Measurements from ENCODE around the gene COMMD7. TPM values are rescaled to one million over a fixed set of nuclear protein-coding genes. Genes with fewer than 3 reads are reported as not detected.

The COMMD7 gene
- 10 to 100 TPM; 35.9 to 38.8 TPM for total RNA-seq

DNA sequence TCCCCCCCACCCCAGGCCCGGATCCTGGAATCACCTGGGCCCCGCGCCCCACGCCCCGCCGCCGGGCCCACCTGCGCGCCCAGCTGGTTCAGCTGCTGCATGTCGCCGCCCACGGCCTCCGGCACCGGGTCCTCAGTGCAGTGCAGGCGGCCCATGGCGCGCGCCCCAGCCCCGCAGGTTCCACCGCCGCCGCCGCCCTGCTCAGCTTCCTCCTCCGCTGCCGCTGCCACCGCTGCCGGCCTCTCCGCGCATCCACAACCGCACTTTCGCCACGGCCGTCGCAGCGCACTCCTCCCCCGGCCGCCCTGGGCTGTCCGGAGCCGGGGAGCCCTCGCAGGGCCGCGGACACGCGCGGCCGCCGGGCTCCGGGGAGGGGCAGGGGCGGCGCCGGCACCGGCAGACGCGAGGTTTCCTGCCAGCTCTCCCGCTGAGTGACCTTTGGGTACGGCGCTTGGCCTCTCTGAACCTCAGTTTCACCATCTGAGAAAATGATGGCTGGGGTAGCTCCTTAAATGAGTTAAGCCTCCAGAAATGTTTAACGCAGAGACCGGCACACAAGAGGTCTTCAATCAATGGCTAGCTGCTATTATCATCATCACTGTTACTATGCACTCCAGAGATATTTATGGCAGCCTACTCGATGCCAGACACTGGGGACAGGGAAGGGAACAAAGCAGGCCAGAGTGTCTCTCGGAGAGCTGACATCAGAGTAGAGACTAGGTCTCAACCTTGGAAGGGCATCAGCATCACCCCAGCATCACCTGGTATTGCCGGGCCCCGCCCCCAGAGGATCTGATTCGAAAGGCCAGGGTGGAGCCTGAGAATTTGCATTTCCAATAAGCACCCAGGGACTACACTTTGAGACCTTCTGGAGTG is at the start of gene COMMD7:
Gene COMMD7, minus strand, starts transcription at position 231 of the 876 bp plus-strand sequence. Its CDS starts 76 bp downstream, at position 155.
- peak within 1 kb of the TSS; percentile 93 for H3K4me3 Mint-ChIP-seq
- H3K4me1 Mint-ChIP-seq: peaks cover 31% of the 10 kb centered on the region
- DNase-seq: peak; percentile 90
- CTCF ChIA-PET: interaction anchor here (0.6 to 2.5 kb wide), 8 partner anchors 9 to 266 kb away, joined by 3 to 20 read pairs (median 3); partner anchors contain the start of gene DNMT3B
- H3K36me3 Mint-ChIP-seq (ENCODE audit: low read depth): no peaks in the 10 kb centered on the region
- peak; percentile 89 for ATAC-seq
- H3K9me3 Mint-ChIP-seq (ENCODE audit: low read depth): no peaks in the 10 kb centered on the region
- H3K27me3 Mint-ChIP-seq: no peaks in the 10 kb centered on the region
- intact Hi-C loops (cut with DNase I, micrococcal nuclease): loop anchor here in 1 of 2 experiments (1.0 to 5.0 kb wide), 6 partner anchors 19 to 224 kb away; partner anchors contain the start of gene DNMT3B
- POLR2A ChIA-PET: interaction anchor here (0.6 to 0.9 kb wide), 3 partner anchors 17 to 77 kb away, joined by 3 read pairs; no protein-coding TSS in a partner anchor
- H3K27ac Mint-ChIP-seq: peak within 1 kb of the TSS; percentile 97

GRCh38 chr20:32792731-32793458 is 49.6 kb upstream of the COMMD7 start:
- ATAC-seq (no peak), DNase-seq (peak; percentile 25)
- Mint-ChIP-seq H3K27ac (no peak overlapping the region), H3K9me3 (ENCODE audit: low read depth) (no peaks in the 10 kb centered on the region), H3K4me3 (no peak overlapping the region), H3K36me3 (ENCODE audit: low read depth) (no peaks in the 10 kb centered on the region), H3K4me1 (peaks cover 48% of the 10 kb centered on the region), H3K27me3 (no peaks in the 10 kb centered on the region)
- POLR2A ChIA-PET: no interaction called here
- CTCF ChIA-PET: interaction anchor here (0.6 to 7.2 kb wide), 12 partner anchors 9 to 507 kb away, joined by 3 to 55 read pairs (median 3); no protein-coding TSS in a partner anchor
- intact Hi-C loops (cut with DNase I, micrococcal nuclease): loop anchor here in 1 of 2 experiments (5.0 kb wide), 2 partner anchors 39 to 304 kb away; no protein-coding TSS in a partner anchor

GRCh38 chr20:32792316-32792715 is 49.0 kb upstream of the COMMD7 start:
- no peak overlapping the region for H3K4me3 Mint-ChIP-seq
- ATAC-seq: peak; percentile 86
- H3K36me3 Mint-ChIP-seq (ENCODE audit: low read depth): no peaks in the 10 kb centered on the region
- intact Hi-C loops (cut with DNase I, micrococcal nuclease): loop anchor here in 1 of 2 experiments (5.0 kb wide), 2 partner anchors 40 to 305 kb away; no protein-coding TSS in a partner anchor
- no peaks in the 10 kb centered on the region for H3K9me3 Mint-ChIP-seq (ENCODE audit: low read depth)
- peaks cover 48% of the 10 kb centered on the region for H3K4me1 Mint-ChIP-seq
- CTCF ChIA-PET: interaction anchor here (0.6 to 7.2 kb wide), 15 partner anchors 9 to 507 kb away, joined by 3 to 55 read pairs (median 3); no protein-coding TSS in a partner anchor
- H3K27me3 Mint-ChIP-seq: no peaks in the 10 kb centered on the region
- H3K27ac Mint-ChIP-seq: no peak overlapping the region
- peak; percentile 67 for DNase-seq
- POLR2A ChIA-PET: no interaction called here

- CTCF ChIA-PET: interaction anchor here (0.5 to 7.2 kb wide), 17 partner anchors 8 to 458 kb away, joined by 3 to 55 read pairs (median 4); partner anchors contain the start of genes C20orf203 and EFCAB8
- intact Hi-C loops (cut with DNase I, micrococcal nuclease): loop anchor here (1.0 to 5.0 kb wide), 7 partner anchors 42 to 508 kb away; partner anchors contain the start of gene SUN5 (in 1 of the 2)
Observed at GRCh38 chr20:32790751-32791057, 47.4 kb upstream of the COMMD7 start.

DNA sequence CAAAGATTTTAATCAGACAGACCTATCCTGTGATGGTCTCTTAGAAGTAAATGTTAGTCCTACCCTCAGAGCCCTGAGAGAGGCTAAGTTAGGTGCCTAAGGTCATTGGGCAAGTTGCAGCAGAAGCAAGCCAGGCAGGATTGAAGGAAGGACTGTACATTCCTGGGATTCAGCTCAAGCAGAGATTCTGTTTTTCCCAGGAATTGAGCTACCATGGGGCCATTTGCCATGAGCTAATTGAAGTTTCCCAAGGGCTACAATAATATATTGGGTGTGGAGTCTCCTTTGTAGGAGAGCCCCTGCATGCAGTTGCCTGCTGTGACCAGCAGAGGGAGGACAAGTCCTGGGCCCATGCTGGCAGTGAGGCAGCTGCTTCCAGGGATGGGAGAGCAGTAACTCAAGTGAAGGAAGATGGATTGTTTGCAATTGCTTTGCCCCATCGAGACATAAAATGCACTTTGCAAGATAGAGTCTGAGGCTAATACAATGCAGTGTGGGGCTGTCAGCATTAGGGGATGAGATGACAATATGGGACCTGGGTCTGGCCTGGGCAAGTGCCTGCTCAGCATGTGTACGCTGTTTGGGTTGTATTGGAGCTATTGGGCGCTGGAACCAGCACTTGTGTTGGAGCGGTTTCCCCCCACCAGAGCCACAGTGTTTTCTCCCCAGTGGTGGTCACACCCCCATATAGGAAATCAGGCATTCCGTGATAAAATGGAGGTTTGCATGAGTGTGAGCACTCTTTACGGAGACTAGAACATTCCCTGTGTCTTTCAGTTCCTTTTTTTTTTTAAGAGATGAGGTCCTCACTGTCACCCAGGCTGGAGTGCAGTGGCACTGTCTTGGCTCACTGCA is 46.9 kb upstream of the COMMD7 start:
- no peaks in the 10 kb centered on the region for H3K36me3 Mint-ChIP-seq (ENCODE audit: low read depth)
- ChIA-PET POLR2A (no interaction called here), CTCF (interaction anchor here (0.5 to 7.2 kb wide), 23 partner anchors 9 to 457 kb away, joined by 3 to 55 read pairs (median 4); partner anchors contain the start of genes C20orf203, EFCAB8 and SUN5)
- peak; percentile 85 for DNase-seq
- H3K27me3 Mint-ChIP-seq: no peaks in the 10 kb centered on the region
- no peak overlapping the region for H3K4me3 Mint-ChIP-seq
- intact Hi-C loops (cut with DNase I, micrococcal nuclease): loop anchor here (1.0 to 5.0 kb wide), 7 partner anchors 42 to 509 kb away; partner anchors contain the start of gene SUN5 (in 1 of the 2)
- peak; percentile 71 for ATAC-seq
- no peak overlapping the region for H3K27ac Mint-ChIP-seq
- H3K4me1 Mint-ChIP-seq: peaks cover 32% of the 10 kb centered on the region
- no peaks in the 10 kb centered on the region for H3K9me3 Mint-ChIP-seq (ENCODE audit: low read depth)

More at GRCh38 chr20:32790751-32791057, 47.4 kb upstream of the COMMD7 start:
- no peaks in the 10 kb centered on the region for H3K36me3 Mint-ChIP-seq (ENCODE audit: low read depth)
- H3K9me3 Mint-ChIP-seq (ENCODE audit: low read depth): no peaks in the 10 kb centered on the region
- no peak overlapping the region for H3K4me3 Mint-ChIP-seq
- no peak for DNase-seq
- POLR2A ChIA-PET: no interaction called here
- no peak for ATAC-seq
- no peak overlapping the region for H3K27ac Mint-ChIP-seq
- no peaks in the 10 kb centered on the region for H3K27me3 Mint-ChIP-seq
- H3K4me1 Mint-ChIP-seq: peaks cover 35% of the 10 kb centered on the region

DNA sequence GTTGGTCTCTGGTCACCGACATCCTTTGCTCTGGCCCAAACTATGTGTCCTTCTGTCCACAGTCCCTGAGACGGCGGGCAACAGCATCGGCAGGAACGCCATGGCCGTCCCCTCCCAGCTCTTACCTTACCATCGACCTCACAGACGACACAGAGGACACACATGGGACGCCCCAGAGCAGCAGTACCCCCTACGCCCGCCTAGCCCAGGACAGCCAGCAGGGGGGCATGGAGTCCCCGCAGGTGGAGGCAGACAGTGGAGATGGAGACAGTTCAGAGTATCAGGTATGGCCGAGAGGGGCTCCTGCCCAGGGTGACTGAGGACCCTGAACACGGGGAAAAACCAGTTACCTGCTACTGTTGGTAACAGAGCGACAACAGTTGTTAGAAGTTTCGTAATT is 43.9 kb upstream of the COMMD7 start:
- intact Hi-C loops (cut with DNase I, micrococcal nuclease): no loop called here
- DNase-seq: no peak
- H3K9me3 Mint-ChIP-seq (ENCODE audit: low read depth): no peaks in the 10 kb centered on the region
- H3K36me3 Mint-ChIP-seq (ENCODE audit: low read depth): no peaks in the 10 kb centered on the region
- ChIA-PET CTCF (interaction anchor here (0.7 to 1.0 kb wide), 3 partner anchors 9 to 114 kb away, joined by 3 to 4 read pairs (median 4); partner anchors contain the start of gene C20orf203), POLR2A (no interaction called here)
- no peak overlapping the region for H3K4me3 Mint-ChIP-seq
- H3K27me3 Mint-ChIP-seq: no peaks in the 10 kb centered on the region
- H3K27ac Mint-ChIP-seq: no peak overlapping the region
- H3K4me1 Mint-ChIP-seq: peaks cover 8% of the 10 kb centered on the region
- no peak for ATAC-seq

DNA sequence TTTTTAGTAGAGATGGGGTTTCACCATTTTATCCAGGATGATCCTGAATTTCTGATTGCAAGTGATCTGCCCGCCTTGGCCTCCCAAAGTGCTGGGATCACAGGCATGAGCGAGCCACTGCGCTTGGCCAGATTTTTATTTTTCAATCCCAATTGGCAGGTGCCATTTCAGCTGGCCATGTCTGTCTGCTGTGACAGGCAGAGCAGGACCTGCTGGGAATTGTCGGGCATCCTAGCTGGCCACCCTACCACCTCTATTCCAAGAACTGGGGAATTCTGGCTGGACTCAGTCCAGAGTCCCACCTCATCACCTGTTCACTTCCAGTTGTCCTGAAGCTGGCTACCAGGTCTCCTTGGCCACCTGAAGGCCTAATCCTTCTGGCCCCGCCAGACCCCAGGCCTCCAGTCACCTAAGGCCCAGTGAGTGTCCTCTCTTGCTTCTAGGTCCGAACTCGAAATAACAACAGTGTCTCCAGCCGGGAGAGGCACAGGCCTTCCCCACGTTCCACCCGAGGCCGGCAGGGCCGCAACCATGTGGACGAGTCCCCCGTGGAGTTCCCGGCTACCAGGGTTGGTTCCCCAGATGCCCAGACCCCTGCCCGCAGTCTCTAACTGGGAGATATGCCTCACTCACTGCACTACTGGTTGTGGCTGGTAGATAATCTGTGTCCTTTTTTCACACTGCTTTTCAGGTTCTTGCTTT is 42.9 kb upstream of the COMMD7 start:
- Mint-ChIP-seq H3K27me3 (no peaks in the 10 kb centered on the region), H3K36me3 (ENCODE audit: low read depth) (no peaks in the 10 kb centered on the region), H3K4me1 (peaks cover 2% of the 10 kb centered on the region), H3K9me3 (ENCODE audit: low read depth) (no peaks in the 10 kb centered on the region), H3K27ac (no peak overlapping the region), H3K4me3 (no peak overlapping the region)
- POLR2A ChIA-PET: no interaction called here
- intact Hi-C loops (cut with DNase I, micrococcal nuclease): no loop called here
- no peak for ATAC-seq
- no peak for DNase-seq
- CTCF ChIA-PET: interaction anchor here (0.7 to 1.4 kb wide), 3 partner anchors 8 to 113 kb away, joined by 3 to 4 read pairs (median 4); partner anchors contain the start of gene C20orf203

GRCh38 chr20:32784369-32785080 is 41.3 kb upstream of the COMMD7 start:
- no peaks in the 10 kb centered on the region for H3K27me3 Mint-ChIP-seq

DNA sequence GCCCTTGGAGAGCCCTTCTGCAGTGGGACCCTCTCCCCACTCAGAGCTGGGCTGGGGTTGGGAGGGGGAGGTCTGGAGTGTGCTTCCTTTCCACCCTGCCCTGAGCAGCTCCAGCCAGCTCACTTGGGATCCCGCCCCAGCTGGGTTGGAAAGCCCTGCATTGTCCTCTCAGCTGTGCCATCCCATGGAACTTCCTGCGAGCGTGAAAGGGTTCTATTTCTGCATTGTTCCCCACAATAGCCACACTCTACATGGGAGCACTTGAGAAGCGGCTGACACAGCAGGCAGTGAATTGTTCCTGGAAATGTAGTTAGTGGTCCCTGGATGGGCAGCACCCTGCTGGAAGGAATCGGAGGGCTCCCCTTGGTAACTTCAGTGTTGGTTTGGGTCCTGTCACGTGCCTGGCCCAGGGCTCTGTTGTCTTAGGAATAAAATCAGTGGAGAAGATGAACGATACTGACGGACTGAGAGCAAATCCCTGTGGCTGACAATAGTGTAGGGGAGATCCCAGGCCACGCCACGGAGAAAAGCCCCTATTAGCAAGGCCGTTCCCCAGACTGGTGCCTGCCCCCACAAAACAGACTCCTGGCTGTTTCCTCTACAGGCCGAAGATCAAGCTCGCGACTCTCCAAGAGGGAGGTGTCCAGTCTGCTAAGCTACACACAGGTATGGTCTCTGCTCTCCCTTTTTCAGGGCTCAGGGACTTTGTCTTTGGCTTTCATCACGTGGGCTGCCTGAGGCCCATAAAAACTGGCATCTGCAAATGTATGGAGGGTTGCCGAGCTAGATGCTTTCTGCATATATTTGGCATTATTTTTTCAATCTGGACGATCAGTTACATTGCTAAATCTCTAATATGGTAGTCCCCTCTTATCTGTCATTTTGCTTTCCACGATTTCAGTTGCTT is 37.7 kb upstream of the COMMD7 start:
- no peaks in the 10 kb centered on the region for H3K27me3 Mint-ChIP-seq
- ChIA-PET POLR2A (no interaction called here), CTCF (interaction anchor here (0.6 to 6.8 kb wide), 3 partner anchors 63 to 107 kb away, joined by 4 to 192 read pairs (median 4); partner anchors contain the start of gene C20orf203)
- peaks cover 9% of the 10 kb centered on the region for H3K4me1 Mint-ChIP-seq
- intact Hi-C loops (cut with DNase I, micrococcal nuclease): no loop called here
- H3K27ac Mint-ChIP-seq: no peak overlapping the region
- DNase-seq: no peak
- H3K36me3 Mint-ChIP-seq (ENCODE audit: low read depth): no peaks in the 10 kb centered on the region
- ATAC-seq: no peak
- no peak overlapping the region for H3K4me3 Mint-ChIP-seq
- no peaks in the 10 kb centered on the region for H3K9me3 Mint-ChIP-seq (ENCODE audit: low read depth)

More at GRCh38 chr20:32784369-32785080, 41.3 kb upstream of the COMMD7 start:
- intact Hi-C loops (cut with DNase I, micrococcal nuclease): no loop called here
- Mint-ChIP-seq H3K9me3 (ENCODE audit: low read depth) (no peaks in the 10 kb centered on the region), H3K36me3 (ENCODE audit: low read depth) (no peaks in the 10 kb centered on the region), H3K4me3 (no peak overlapping the region), H3K27ac (no peak overlapping the region), H3K4me1 (no peaks in the 10 kb centered on the region)
- DNase-seq (no peak), ATAC-seq (no peak)
- ChIA-PET CTCF (interaction anchor here (0.8 to 2.1 kb wide), 3 partner anchors 20 to 111 kb away, joined by 4 to 10 read pairs (median 4); partner anchors contain the start of gene C20orf203), POLR2A (interaction anchor here (0.6 kb wide), 1 partner anchor 101 kb away, joined by 3 read pairs; no protein-coding TSS in a partner anchor)
